Tibial nerve (tissue), 4 donors: Measurements from ENCODE around the gene DYRK4. TPM values are rescaled to one million over a fixed set of nuclear protein-coding genes. Genes with fewer than 3 reads are reported as not detected.

Source experiments
- DNase-seq, 2 donors: peaks; one replicate each; pipeline ENCODE4 v3.0.0-alpha.2; 2019; ENCODE audit warnings: low spot score in 2 of 2
- H3K27ac ChIP-seq, 4 donors: fragments of 200-600 bp; sonication (generic) in 3 of 4; one replicate each; pipeline ENCODE4 v1.5.1; 2017 to 2019; ENCODE audit warnings: mild to moderate bottlenecking in 1 of 4
- H3K27me3 ChIP-seq, 2 donors: fragments of 200-600 bp; sonication (generic) in 1 of 2; one replicate each; pipeline versions ENCODE4 v1.5.1 to v1.6.0; 2017 to 2019
- H3K36me3 ChIP-seq, 3 donors: fragments of 200-600 bp; sonication (generic); one replicate each; pipeline ENCODE4 v1.5.1; 2018 to 2019
- H3K4me1 ChIP-seq, 4 donors: fragments of 200-600 bp; sonication (generic) in 3 of 4; one replicate each; pipeline ENCODE4 v1.5.1; 2017 to 2019
- H3K4me3 ChIP-seq, 4 donors: fragments of 200-600 bp; sonication (generic) in 3 of 4; one replicate each; pipeline ENCODE4 v1.5.1; 2017 to 2019; ENCODE audit warnings: mild to moderate bottlenecking in 1 of 4, moderate library complexity in 1 of 4
- H3K9me3 ChIP-seq, 4 donors: fragments of 200-600 bp; sonication (generic) in 3 of 4; one replicate each; pipeline ENCODE4 v1.5.1; 2017 to 2019
- EP300 ChIP-seq, 2 donors: sonication (generic); formaldehyde crosslinking; IDR thresholded peaks; one replicate each; pipeline ENCODE4 v1.6.1; 2017; ENCODE audit warnings: antibody characterized with exemption in 2 of 2, mild to moderate bottlenecking in 1 of 2
- POLR2A ChIP-seq, 2 donors: fragments of 450-650 bp; IDR thresholded peaks; one replicate each; pipeline ENCODE4 v1.6.1; 2017; ENCODE audit warnings: antibody characterized with exemption in 2 of 2, mild to moderate bottlenecking in 2 of 2, moderate library complexity in 2 of 2
- WGBS, 2 donors: methylation state at CpG; one replicate each; pipeline ENCODE4 v1.1.5; 2018; 5-methylcytosine and 5-hydroxymethylcytosine counted together
- total RNA-seq, 4 donors: library from RNA; depleted of rRNA; stranded (reverse); fragments of >200 nt; gene quantifications; one replicate each; pipeline ENCODE4 v1.1.0, GENCODE V29; 2016
- TF ChIP-seq, protein P1 (sequence below), 5 experiments: fragments of 200-600 bp in 3 of 5; fragments of 450-650 bp in 2 of 5; sonication (generic) in 3 of 5; IDR thresholded peaks; one replicate each; pipeline ENCODE4 v1.5.1; 2016 to 2019; ENCODE audit warnings: antibody characterized with exemption in 5 of 5, mild to moderate bottlenecking in 3 of 5, moderate library complexity in 2 of 5

DYRK4 gene
- total RNA-seq, 4 donors from 2014 or later, result 26.7 to 54.0 (median 40.9) TPM

GRCh38 chr12:4530982-4531586, 30.9 kb upstream of the DYRK4 start:
- DNase-seq, result no peak

DNA sequence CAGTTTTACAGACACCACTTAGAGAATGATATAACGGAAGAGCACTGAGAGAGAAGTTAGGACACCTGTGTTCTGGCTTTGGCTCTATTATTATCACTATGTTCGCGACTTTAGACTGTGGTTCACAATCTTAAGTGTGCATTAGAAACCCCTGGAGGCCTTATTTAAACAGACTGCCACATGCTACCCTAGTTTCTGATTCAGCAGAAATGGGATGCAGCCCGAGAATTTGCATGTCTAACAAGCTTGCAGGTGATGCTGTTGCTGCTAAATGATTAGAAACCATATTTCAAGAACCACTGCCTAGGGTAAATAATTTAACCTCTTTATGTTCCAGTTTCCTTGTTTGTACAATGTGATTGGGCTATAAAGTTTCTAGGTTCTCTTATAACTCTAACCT, 26.9 kb upstream of the DYRK4 start:
- Histone ChIP-seq H3K36me3 (peaks cover 0 to 42% (median 0%) of the 10 kb centered on the region in 3 donors), H3K27me3 (no peaks in the 10 kb centered on the region), H3K27ac (no peak overlapping the region), H3K9me3 (no peaks in the 10 kb centered on the region), H3K4me1 (peaks cover 0 to 28% (median 15%) of the 10 kb centered on the region in 4 donors), H3K4me3 (no peak overlapping the region)
- TF ChIP-seq, protein P1, sequence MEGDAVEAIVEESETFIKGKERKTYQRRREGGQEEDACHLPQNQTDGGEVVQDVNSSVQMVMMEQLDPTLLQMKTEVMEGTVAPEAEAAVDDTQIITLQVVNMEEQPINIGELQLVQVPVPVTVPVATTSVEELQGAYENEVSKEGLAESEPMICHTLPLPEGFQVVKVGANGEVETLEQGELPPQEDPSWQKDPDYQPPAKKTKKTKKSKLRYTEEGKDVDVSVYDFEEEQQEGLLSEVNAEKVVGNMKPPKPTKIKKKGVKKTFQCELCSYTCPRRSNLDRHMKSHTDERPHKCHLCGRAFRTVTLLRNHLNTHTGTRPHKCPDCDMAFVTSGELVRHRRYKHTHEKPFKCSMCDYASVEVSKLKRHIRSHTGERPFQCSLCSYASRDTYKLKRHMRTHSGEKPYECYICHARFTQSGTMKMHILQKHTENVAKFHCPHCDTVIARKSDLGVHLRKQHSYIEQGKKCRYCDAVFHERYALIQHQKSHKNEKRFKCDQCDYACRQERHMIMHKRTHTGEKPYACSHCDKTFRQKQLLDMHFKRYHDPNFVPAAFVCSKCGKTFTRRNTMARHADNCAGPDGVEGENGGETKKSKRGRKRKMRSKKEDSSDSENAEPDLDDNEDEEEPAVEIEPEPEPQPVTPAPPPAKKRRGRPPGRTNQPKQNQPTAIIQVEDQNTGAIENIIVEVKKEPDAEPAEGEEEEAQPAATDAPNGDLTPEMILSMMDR (IDR thresholded peaks at IDR 0.05), result no peak
- TF ChIP-seq POLR2A (IDR thresholded peaks at IDR 0.05) (no peak), EP300 (IDR thresholded peaks at IDR 0.05) (no peak)
- DNase-seq, result no peak
- 86 to 90% methylated on average over 4 of the region's 4 CpGs for WGBS, 2 donors

More at GRCh38 chr12:4530982-4531586, 30.9 kb upstream of the DYRK4 start:
- Histone ChIP-seq H3K27ac (no peak overlapping the region), H3K4me1 (no peaks in the 10 kb centered on the region), H3K36me3 (peaks cover 0 to 53% (median 0%) of the 10 kb centered on the region in 3 donors), H3K27me3 (no peaks in the 10 kb centered on the region), H3K4me3 (no peak overlapping the region), H3K9me3 (no peaks in the 10 kb centered on the region)
- whole genome bisulfite sequencing, 2 donors, result 84 to 85% methylated on average over 6 of the region's 6 CpGs
- no peak for TF ChIP-seq EP300 (IDR thresholded peaks at IDR 0.05)
- TF ChIP-seq, protein P1 (IDR thresholded peaks at IDR 0.05), result no peak
- no peak for TF ChIP-seq POLR2A (IDR thresholded peaks at IDR 0.05)

GRCh38 chr12:4535871-4536270, 26.1 kb upstream of the DYRK4 start:
- Histone ChIP-seq H3K9me3 (no peaks in the 10 kb centered on the region), H3K4me1 (peaks cover 0 to 28% (median 15%) of the 10 kb centered on the region in 4 donors), H3K4me3 (no peak overlapping the region), H3K27ac (no peak overlapping the region), H3K27me3 (no peaks in the 10 kb centered on the region), H3K36me3 (peaks cover 0 to 39% (median 0%) of the 10 kb centered on the region in 3 donors)
- no peak for TF ChIP-seq POLR2A (IDR thresholded peaks at IDR 0.05)
- TF ChIP-seq, protein P1 (IDR thresholded peaks at IDR 0.05), result no peak
- no peak for TF ChIP-seq EP300 (IDR thresholded peaks at IDR 0.05)
- 75 to 78% methylated on average over 2 of the region's 2 CpGs for WGBS, 2 donors
- DNase-seq, result no peak

DNA sequence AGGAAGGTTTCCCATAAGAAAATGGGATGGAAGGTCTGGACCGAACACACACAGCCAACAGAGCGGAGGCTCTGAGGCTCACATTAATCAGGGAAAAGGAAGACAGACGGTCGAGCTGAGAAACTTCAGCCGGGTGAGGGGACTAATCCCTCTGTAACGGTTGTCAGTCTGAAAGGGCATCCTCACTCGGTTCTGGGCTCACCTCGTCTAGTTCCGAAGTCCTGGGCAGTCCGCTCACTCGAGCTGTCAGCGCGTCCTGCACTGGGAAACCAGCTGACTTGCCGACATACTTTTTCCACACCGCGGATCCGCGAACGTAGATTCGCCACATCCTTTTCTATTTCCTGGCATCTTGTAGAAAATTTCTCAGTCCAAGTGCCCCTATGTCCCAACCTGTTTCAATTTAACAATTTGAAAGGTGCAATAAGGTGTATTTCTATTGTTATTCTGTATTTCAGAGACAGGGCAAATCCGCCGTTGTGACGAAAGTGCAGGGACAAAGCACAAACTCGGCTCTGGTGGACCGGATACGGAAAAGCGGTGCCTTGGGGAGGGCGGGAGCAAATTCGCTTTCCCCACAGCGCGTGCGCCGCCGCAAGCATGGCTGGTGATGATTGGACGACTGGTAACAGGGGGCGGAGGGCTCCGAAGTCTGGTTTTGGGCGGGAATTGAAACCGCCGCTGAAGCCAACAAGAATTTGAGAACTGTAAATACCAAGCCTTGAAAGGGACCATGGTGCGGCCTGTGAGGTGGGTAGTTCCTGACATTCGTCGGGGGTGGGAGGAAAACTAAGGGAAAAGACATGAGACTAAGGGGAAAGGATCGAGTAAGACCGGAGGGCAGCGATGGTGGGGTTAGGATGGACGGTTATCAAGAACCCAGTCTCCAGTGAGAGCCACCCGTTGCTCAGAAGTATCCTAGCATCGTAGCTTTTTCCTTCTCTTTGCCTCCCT, 23.5 kb upstream of the DYRK4 start, which contains the start of gene RAD51AP1:
Gene RAD51AP1 (plus strand): TSS at position 684 of the 954 bp plus-strand sequence. CDS start 50 bp downstream, at position 734.
- H3K27ac ChIP-seq, result peak within 1 kb of the TSS; percentile 76 to 94 (median 94)
- peak in 1 of 2 donors; percentile 21 for TF ChIP-seq POLR2A (IDR thresholded peaks at IDR 0.05)
- peak; percentile 69 to 91 for TF ChIP-seq EP300 (IDR thresholded peaks at IDR 0.05)
- TF ChIP-seq, protein P1 (IDR thresholded peaks at IDR 0.05), result peak in 2 of 5 experiments; percentile 19 to 52
- no peaks in the 10 kb centered on the region for H3K9me3 ChIP-seq

More for the DNA sequence above, 23.5 kb upstream of the DYRK4 start, which contains the start of gene RAD51AP1:
- Histone ChIP-seq H3K4me3 (peak within 1 kb of the TSS; percentile 61 to 90 (median 72)), H3K27me3 (no peaks in the 10 kb centered on the region), H3K36me3 (peaks cover 0 to 15% (median 0%) of the 10 kb centered on the region in 3 donors), H3K4me1 (peaks cover 0 to 28% (median 15%) of the 10 kb centered on the region in 4 donors)
- WGBS, 2 donors, result 0 to 1% methylated on average over 49 of the region's 49 CpGs
- peak; percentile 87 to 88 for DNase-seq
